ACHN (cell line): Measurements from ENCODE around the gene ATP11A.
"Not testable (repeated sequence)": the region's sequence is repeated elsewhere in the genome, so short reads cannot be mapped to it uniquely, and the experiment has no call there.

Experiments
- DNase-seq: peaks from one replicate; pipeline ENCODE4 v3.0.0-alpha.2; 2015
- in situ Hi-C: cut with HindIII; loops from 2 replicates; pipeline ENCODE4 v1.10.0; 2017; ENCODE audit warnings: low sequenced_read_pairs, low pct_ligation_motif_present, low pct_unique_long_range_greater_than_20kb

ATP11A gene

DNA sequence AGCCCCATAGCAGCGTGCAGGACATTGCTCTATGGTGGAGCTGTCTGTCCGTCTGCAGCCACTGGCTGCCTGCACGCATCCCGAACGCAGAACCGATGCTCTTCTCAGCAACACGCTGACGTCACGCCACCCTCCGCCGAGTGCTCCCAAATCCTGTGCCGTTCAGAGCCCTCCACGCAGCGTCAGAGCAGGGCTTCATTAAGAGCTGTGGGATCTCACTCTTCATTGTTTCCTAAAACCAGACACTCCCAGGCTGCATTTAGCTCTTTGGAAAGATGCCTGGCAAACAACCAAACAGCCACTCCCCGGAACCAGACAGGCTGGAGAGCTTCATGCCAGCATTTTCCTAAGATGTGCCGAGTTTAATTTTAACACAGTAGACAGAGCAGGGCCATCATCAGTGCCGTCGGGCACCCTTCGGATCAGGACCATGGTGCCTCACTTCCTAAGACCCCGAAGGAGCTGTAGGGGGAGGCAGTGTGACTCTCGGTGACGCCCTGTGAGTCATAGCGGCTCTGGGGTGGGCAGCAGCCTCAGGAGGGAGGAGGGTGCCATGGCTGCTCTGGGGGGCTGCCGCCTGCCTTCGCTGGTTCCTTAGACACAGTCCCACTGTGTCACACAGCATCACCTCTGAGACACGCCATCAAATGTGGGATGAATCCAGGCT lies 147.7 kb downstream of the ATP11A start:
- DNase-seq: no peak
- in situ Hi-C loops: no loop called here

DNA sequence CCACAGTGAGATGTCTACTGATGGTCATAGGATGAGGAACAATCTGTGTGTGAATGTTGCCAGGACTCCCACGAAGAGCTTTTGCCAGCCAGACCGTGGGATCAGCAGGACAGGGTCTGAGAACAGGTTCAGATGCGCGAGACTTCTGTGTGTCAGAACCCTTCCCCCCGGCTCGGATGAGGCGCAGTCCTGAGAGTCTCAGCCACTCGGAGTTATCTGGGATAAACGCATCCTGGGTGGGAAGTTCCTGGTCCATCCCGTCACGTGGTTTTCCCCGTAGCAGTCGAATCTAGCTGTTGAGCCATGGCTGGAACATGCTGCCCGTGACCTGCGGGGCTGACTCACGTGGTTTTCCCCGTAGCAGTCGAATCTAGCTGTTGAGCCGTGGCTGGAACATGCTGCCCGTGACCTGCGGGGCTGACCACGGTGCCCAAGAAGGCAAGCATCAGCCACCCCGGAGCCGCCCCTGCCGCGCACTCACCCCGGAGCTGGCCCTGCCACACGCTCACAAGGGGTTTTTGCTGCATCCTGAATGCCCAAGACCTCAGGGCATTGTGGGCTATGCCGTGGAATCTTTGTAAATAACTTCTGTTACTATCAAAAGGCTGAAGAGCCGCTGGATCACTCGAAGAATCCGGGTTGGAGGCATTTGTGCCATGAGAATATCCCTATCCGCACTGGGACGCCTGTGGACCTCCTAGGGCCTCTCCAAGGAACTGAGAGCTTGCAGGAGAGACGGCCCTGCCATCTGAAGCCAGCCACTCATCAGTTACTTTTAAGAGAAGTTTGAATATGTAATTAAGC lies 148.4 kb downstream of the ATP11A start:
- DNase-seq: no peak
- in situ Hi-C loops: no loop called here

DNA sequence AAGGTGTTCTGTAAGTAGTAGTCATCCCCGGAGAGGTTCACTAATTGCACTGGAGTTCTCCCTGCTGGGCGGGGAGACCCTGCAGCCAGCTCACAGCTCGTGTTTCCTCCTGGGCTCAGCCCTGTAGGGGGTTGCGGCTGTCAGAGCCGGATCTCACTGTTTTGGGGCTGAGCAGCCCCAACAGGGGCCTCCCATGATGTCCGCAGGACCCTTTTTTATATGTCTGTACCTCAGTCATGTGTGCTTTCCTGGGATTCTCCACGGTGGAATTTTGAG lies 148.9 kb downstream of the ATP11A start:
- no peak for DNase-seq
- in situ Hi-C loops: no loop called here

DNA sequence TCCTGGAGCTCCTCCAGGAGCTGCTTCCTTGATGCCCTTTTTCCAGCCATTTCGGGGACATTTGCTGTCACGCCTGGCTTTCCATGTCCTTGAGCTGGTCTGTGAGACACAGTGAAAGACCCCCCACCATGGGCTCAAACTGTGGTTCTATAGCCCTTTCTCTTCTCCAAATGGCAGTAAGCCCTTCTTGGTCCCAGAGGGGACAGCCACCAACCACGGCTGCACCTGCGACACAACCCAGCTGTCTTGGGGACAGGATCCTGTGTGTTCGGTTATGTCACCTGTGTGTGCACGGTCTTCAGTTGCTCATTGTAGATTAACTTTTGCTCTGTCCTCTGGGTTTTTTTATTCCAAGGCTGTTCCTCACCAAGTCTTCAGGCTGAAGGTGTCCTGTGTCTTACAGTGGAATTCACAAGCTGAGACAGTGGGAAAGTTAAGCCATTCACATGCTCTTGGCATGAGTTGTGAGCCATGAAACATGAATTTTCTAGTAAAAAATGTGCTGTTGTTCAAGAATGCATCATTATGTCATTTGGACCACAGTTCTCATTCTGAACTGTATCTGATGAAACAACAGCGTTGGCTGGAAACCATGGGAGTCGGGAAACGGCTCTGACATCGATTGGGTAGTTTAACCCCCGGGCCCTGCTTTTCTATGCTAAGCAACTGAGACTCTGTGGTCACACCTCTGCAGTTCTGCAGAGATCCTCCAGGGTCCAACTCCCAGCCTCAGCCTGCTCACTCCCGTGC lies 149.7 kb downstream of the ATP11A start:
- in situ Hi-C loops: no loop called here
- no peak for DNase-seq

DNA sequence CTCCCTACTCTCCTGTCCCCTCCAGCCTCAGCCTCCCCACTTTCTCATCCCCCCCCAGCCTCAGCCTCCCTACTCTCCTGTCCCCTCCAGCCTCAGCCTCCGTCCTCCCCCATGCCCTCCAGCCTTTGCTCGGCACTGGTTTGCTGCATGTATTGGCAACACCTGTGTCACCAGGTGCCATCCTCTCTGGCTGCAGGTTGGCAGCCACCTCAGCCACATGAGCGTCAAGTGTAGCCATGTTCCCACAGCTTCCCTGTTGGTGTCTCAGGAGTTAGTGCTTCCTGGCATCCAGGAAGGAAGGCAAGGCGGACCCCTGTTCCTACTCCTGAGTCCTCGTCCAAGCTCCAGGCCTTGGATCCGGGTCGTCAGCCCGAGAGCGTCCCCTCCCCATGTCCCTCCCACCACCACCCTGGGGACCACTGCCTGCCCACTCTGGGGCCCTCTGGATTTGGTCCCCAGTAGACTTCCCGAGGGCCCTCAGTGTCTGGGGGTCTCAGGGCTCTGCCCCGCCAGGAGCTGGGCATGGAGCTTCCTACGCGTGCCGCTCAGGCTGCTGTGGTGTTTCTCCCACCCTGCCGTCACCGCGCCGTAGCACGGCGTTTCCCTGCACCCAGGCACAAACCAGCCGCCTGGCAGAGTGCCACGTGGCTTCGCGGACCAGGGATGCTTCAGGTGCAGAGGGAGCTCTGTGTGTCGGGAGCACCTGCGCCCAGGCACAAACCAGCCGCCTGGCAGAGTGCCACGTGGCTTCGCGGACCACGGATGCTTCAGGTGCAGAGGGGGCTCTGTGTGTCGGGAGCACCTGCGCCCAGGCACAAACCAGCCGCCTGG lies 150.8 kb downstream of the ATP11A start:
- in situ Hi-C loops: no loop called here
- DNase-seq: no peak

DNA sequence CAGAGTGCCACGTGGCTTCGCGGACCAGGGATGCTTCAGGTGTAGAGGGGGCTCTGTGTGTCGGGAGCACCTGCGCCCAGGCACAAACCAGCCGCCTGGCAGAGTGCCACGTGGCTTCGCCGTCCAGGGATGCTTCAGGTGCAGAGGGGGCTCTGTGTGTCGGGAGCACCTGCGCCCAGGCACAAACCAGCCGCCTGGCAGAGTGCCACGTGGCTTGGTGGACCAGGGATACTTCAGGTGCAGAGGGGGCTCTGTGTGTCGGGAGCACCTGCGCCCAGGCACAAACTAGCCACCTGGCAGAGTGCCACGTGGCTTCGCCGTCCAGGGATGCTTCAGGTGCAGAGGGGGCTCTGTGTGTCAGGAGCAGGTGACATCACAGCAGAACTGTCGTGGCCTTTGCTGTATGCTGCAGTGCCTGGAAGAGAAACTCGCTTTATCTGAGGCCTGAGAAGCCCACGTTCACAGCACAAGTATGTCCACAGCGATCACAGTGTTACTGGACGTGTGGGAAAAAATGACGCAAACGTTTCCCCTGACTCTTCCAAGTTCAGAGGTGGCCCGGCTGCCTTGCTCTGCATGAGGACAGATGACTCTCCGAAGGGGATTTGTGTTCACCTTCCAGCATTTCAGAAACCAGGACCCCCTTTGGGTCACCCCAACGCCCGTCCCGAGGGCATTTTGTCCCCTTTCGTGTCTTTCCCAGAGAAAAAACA lies 151.6 kb downstream of the ATP11A start:
- in situ Hi-C loops, DNase-seq: not testable (repeated sequence)

DNA sequence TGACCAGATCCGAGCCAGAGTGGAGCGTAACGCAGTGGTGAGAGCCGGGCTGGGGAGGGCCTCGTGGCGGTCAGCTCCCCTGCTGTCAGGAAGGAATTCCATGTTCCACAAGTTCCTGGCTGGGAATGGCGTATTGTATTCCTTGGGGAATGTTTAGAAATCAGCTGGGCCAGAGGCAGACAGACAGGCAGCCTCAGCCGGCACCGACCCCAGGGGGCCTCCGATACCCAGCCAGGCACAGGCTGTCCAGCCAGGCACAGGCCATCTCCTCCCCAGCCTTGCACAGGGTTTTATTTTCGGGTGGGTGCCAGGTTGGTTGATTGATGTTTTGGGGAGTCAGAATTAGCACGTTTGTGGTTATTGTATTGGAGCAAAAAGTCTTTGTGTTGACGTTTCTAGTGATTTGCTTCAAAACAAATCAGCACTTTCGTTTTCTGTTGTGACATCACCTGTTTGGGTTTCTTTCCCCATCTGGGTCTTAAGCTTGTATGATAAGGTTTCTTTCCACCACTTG lies 152.6 kb downstream of the ATP11A start:
- DNase-seq: no peak
- in situ Hi-C loops: no loop called here

DNA sequence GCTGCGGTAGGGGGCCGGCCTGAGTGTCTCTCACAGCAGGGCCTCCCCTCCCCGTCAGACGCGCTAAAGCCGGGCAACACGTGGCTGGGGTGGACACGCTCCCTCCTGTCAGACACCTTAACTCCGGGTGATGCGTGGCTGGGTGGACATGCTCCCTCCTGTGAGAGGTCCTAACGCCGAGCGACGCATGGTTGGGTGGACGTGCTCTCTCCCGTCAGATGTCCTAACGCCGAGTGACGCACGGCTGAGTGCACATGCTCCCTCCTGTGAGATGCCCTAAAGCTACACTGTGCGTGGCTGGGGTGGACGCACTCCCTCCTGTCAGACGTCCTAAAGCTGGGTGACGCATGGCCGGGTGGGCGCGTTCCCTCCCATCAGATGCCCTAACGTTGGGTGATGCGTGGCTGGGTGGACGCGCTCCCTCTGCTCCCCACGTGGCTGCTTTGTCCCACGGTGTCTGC lies 153.1 kb downstream of the ATP11A start:
- in situ Hi-C loops: no loop called here
- no peak for DNase-seq

DNA sequence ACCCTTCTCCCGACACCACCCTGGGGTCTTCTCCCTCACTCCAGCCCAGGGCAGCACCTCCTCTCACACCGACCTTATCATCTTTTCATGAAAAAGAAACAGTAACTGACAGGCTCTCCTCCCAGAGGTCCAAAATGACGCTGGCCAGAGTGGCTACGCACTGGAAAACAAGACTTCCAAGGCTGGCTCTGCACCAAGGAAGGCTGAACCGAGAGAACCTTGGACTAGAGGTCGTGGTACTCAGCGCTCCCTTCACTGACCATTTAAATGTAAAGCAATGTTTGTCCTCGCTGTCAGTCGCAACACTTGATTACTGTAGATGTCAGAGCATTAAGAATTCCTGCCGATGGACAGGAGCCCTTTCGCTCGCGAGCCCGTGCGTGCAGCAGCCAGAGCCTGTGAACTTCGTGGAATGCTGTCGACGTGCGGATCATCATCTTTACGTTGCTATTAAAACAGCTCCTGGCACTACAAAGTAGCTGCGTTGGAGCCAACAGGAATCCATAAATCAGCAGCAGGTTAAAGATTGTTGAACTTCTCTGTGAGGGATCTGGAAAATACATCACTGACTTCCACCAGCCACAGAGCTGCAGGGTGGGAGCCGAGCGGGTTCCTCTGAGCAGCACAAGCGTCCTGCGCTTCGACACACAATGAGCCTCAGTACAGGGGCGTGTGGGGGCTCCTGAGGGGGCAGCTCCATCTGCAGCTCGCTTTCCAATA lies 153.7 kb downstream of the ATP11A start:
- no peak for DNase-seq
- in situ Hi-C loops: no loop called here

DNA sequence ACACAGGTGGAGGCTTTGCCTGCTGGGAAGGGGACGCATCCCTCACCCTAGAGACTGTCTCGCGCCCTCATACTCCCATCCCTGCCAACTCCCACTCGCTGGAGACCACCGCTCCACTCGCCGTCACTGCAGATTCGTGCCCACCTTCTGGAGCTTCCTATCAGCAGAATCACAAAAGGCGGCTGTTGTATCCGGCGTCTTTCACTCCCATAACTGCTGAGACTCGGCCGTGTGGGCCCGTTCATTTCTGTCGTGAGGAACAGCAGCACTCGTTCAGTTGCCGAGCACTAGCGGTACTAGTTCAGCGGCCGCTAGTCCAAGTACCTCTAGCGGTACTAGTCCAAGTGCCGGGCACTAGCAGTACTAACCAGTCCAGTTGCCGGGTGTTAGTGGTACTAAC lies 154.6 kb downstream of the ATP11A start:
- in situ Hi-C loops: no loop called here
- no peak for DNase-seq

DNA sequence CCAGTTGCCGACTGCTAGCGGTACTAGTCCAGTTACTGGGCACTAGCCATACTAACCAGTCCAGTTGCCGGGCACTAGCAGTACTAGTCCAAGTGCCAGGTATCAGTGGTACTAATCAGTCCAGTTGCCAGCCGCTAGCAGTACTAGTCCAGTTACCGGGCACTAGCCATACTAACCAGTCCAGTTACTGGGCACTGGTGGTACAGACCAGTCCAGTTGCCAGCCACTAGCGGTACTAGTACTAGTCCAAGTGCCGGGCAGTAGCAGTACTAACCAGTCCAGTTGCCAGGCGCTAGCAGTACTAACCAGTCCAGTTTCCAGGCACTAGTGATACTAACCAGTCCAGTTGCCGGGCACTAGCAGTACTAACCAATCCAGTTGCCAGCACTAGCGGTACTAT lies 155.0 kb downstream of the ATP11A start:
- in situ Hi-C loops: no loop called here

DNA sequence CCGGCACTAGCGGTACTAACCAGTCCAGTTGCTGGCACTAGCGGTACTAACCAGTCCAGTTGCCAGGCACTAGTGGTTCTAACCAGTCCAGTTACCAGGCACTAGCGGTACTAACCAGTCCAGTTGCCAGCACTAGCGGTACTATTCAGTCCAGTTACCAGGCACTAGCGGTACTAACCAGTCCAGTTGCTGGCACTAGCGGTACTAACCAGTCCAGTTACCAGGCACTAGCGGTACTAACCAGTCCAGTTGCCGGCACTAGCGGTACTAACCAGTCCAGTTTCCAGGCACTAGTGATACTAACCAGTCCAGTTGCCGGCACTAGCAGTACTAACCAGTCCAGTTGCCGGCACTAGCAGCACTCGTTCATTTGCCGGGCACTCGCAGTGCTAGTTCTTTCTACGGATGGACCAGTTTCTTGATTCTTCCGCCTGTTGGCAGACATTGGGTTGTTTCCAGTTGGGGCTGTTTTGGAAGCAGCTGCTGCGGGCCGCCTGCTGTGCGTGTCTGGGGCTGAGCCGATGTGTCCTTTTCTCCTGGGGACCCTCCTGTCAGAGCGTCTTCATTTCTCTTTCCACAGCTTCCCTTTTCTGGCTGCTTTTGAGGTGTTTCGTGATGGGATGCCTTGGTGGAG lies 155.8 kb downstream of the ATP11A start:
- in situ Hi-C loops: no loop called here
- no peak for DNase-seq

More for the DNA sequence above, 155.0 kb downstream of the ATP11A start:
- no peak for DNase-seq

DNA sequence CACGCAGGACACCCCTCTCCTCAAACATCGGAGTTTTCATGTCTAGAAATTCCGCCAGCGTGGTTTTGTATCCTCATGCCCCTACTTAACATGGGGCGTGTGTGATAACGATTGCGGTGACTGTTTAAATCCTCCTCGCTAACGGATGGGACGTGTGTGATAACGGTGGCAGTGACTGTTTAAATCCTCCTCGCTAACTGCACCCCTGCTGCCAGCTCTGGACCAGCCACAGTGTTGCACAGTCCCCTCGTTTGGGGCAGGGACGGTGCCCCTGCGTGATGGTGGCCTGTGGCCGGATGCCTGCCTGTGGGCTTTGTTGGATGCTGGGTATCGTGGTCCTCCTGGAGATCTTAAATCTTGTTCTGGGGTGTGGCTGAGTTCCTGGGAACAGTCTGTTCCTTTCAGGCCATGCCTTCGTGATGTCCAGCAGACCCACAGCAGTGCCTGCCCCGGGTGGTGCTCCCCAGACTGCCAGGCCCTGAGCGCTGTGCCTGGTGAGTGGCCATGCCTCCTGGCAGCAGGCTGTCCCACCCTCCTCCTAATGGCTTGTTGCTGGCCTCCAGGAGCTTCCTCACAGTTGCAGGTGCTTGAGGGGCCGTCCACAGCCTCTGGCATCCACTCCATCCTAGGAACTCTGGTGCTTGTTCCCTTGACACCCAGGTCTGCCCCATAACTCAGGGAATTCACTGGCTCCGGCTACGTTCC lies 156.7 kb downstream of the ATP11A start:
- in situ Hi-C loops: no loop called here
- DNase-seq: no peak

DNA sequence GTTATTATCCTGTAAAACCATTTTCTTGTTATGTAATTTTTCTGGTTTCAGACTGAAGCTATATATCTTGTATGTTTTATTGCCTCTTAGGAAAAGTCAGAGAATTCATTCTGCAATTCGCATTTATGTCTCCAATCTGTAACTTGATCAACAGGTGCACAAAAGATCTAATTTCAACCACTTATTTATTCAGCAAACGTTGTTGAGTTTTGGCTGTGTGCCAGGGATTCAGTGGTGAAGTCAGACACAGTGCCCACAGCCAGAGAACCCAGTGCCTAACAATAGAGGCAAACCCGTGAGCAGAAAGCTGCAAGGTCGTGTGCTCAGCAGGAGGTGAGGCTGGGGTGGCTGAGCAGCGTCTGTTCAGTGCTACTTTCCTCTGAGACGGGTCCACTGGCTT lies 159.7 kb downstream of the ATP11A start:
- DNase-seq: no peak
- in situ Hi-C loops: no loop called here

DNA sequence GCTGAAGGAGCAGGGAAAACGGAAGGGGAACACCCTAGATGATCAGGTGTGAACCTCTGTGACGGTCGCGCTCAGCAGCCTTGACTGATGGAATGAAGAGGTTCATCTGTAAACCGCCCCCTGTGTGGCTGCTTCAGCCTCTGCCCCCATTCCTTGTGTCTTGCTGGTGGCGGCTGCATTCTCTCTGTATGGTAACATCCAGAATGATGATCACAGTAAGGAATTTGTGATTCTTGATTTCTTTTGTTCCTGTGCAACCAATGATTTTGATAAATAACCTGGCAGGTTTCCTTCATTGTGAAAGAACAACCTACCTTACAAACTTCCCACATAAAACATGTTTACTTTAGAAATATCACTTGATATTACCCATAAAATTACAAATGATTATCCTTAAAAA lies 160.4 kb downstream of the ATP11A start:
- in situ Hi-C loops: no loop called here
- DNase-seq: no peak
